GM06990 (cell line): ENCODE measurements around the gene LRP1B.

Experiments
- DNase-seq: peaks from one replicate; pipeline ENCODE4 v3.0.0-alpha.2; 2011; ENCODE audit not compliant: insufficient read length; ENCODE audit errors: extremely low read depth
- H3K27me3 ChIP-seq: replicated peaks from 2 replicates; pipeline ENCODE4 v1.6.0; 2011; ENCODE audit warnings: low read length; ENCODE audit not compliant: control insufficient read depth, insufficient read depth
- H3K36me3 ChIP-seq: 2 replicates; pipeline ENCODE4 v1.5.1; 2011; ENCODE audit warnings: low read length; ENCODE audit not compliant: control insufficient read depth, insufficient read depth
- H3K4me3 ChIP-seq: replicated peaks from 2 replicates; pipeline ENCODE4 v1.5.1; 2011; ENCODE audit warnings: low read depth, mild to moderate bottlenecking, control low read depth, low read length
- TF ChIP-seq, protein P1 (sequence below): IDR thresholded peaks from 2 replicates; pipeline ENCODE4 v1.5.1; 2011; ENCODE audit warnings: low read length, control low read depth, mild to moderate bottlenecking, inconsistent platforms; ENCODE audit not compliant: insufficient read depth, poor library complexity, severe bottlenecking

Gene LRP1B

DNA sequence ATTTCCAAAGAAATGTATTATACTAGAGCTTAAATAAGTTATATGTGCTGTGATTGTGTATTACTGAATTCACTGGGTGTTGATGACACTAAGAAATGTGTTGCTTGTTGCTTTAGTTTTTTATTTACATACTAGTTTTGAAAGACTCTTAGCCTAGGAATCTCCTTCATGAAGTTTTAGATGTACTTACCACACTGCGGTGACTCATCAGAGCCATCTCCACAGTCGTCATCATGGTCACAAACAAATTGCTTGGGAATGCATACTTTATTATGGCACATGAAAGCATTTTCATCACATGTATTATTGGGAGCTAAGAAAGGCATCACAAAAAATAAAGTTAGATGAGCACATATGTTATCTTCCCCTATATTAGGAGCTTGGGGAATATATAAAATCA lies 1624.2 kb downstream of the LRP1B start:
- H3K4me3 ChIP-seq, result no peak overlapping the region
- no peak for DNase-seq
- H3K36me3 ChIP-seq, result no peaks in the 10 kb centered on the region
- TF ChIP-seq, protein P1, sequence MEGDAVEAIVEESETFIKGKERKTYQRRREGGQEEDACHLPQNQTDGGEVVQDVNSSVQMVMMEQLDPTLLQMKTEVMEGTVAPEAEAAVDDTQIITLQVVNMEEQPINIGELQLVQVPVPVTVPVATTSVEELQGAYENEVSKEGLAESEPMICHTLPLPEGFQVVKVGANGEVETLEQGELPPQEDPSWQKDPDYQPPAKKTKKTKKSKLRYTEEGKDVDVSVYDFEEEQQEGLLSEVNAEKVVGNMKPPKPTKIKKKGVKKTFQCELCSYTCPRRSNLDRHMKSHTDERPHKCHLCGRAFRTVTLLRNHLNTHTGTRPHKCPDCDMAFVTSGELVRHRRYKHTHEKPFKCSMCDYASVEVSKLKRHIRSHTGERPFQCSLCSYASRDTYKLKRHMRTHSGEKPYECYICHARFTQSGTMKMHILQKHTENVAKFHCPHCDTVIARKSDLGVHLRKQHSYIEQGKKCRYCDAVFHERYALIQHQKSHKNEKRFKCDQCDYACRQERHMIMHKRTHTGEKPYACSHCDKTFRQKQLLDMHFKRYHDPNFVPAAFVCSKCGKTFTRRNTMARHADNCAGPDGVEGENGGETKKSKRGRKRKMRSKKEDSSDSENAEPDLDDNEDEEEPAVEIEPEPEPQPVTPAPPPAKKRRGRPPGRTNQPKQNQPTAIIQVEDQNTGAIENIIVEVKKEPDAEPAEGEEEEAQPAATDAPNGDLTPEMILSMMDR, result no peak
- H3K27me3 ChIP-seq, result no peaks in the 10 kb centered on the region

DNA sequence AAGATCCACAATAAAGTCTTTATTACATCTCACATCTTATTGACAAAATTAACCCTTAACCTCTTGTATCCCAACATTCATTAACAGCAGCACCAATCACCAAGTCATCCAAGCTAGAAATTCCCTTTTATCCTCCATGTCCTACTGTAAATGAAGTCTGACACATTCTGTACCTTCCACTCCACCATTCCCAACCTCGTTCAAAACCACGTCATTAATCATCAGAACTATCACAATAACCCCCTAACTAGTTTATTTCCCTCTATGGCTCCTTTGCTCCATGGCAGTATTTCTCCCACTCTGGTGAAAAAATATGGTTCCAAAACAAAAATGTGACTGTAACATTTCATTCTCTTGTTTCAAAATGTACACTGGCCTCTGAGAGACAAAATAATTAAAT lies 1626.2 kb downstream of the LRP1B start:
- no peak for DNase-seq

DNA sequence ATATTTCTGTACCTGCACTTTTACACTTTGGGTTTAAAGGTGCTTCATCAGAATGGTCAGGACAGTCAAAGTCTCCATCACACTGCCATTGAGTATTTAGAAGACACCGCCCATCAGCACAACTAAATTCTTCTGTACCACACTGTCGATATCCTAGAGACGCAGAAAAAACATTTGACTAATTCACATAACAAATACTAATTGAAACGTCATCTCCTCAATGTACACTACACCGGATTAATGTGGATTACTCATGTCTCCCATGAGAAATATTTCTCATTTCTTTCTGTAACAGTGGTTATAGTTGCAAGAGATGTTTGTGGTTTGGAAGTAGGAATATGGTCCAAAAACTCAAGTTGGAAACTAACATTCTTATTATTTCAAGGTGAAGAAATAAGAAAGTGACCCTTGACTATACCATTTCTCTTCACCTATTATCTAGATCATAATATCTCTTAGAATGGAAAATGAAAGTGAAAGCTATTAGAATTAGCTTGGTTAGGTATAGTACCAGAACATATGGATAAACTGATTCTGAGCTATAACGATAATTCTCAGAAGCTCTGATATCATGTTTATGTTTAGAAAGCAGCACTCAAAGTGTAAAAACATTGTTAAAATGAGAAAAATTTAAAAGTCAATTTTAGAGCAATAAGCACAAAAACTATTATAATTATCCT lies 1627.7 kb downstream of the LRP1B start:
- TF ChIP-seq, protein P1, result no peak
- no peak overlapping the region for H3K4me3 ChIP-seq
- H3K27me3 ChIP-seq, result no peaks in the 10 kb centered on the region
- no peak for DNase-seq
- no peaks in the 10 kb centered on the region for H3K36me3 ChIP-seq

More for the DNA sequence above, 1626.2 kb downstream of the LRP1B start:
- H3K4me3 ChIP-seq, result no peak overlapping the region
- TF ChIP-seq, protein P1, result no peak
- no peaks in the 10 kb centered on the region for H3K36me3 ChIP-seq
- H3K27me3 ChIP-seq, result no peaks in the 10 kb centered on the region

DNA sequence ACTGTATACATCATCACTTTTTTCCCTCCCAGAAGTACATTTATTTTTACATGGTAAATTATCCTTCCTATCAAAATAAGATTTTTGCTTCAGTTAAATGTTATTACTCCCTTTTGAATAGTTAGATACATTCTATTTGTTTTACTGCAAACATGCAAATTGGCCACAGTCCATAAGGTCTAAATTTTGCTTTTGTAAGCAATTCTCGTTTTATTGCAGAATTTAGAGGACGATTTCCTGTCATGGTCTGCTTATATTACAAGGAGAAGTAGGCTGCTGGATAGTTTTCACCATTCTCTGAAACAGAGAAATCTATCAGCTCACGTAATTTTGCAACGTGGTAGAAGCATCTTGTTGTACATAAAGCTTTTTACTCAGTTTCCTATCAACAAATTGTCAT lies 1632.5 kb downstream of the LRP1B start:
- no peak overlapping the region for H3K4me3 ChIP-seq
- no peaks in the 10 kb centered on the region for H3K27me3 ChIP-seq
- DNase-seq, result no peak
- TF ChIP-seq, protein P1, result no peak
- no peaks in the 10 kb centered on the region for H3K36me3 ChIP-seq

DNA sequence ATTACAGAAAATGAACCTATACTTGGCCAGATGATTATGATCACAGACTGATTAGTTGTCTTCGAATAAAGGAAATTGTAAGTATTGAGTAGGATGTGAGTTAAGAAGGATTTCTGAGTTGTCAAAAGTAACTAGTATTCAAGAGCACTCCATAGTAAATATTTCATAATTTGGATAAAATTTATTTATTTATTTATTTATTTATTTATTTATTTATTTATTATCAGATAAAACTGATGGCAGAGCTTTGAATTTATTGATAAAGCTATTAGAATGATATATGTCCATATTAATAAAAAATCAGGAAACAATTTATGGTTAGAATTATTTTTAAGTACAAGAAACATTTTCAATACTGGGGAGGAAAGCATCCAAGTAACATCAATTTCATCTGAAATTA lies 1634.1 kb downstream of the LRP1B start:
- Histone ChIP-seq H3K4me3 (no peak overlapping the region), H3K27me3 (no peaks in the 10 kb centered on the region), H3K36me3 (no peaks in the 10 kb centered on the region)
- DNase-seq, result no peak
- TF ChIP-seq, protein P1, result no peak

DNA sequence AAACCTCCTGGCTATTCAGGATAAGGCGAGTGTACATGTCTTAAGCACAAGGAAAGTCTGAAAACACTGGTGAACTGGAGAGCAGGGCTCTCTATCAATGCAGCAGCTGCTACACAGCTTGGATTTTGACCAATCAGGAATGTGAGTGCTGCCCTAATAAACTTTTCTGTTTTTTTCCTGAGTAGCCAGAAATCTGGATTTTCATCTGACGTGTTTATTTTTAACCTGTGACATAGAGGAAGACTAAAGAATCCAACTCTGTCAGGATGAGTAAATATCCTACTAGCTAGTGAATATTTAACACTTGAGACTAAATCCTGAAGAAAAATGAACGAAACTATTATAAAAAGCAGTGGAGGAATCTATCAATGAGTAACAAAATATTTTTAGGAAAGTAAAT lies 1638.9 kb downstream of the LRP1B start:
- no peaks in the 10 kb centered on the region for H3K27me3 ChIP-seq
- DNase-seq, result no peak
- H3K36me3 ChIP-seq, result no peaks in the 10 kb centered on the region
- TF ChIP-seq, protein P1, result no peak
- no peak overlapping the region for H3K4me3 ChIP-seq
